Measurements from ENCODE around the gene CDK18.
A peak's percentile ranks its signal among the peaks of the same experiment; 100 is the strongest.

CDK18 gene

GRCh38 chr1:205545001-205545919, 40.8 kb downstream of the CDK18 start:
- Histone ChIP-seq H3K9me3 (ENCODE audit: control insufficient read depth, insufficient read depth, low read depth, low read length) (peaks cover 8% of the 10 kb centered on the region), H3K27ac (ENCODE audit: low read depth, low read length) (no peak overlapping the region), H3K9ac (ENCODE audit: low read length) (no peak overlapping the region), H3K4me3 (ENCODE audit: low read depth, low read length) (no peak overlapping the region), H3K4me1 (ENCODE audit: control insufficient read depth, insufficient read depth, low read length) (peaks cover 9% of the 10 kb centered on the region), H3K27me3 (ENCODE audit: control insufficient read depth, insufficient read depth, low read length) (peaks cover 17% of the 10 kb centered on the region), H3K36me3 (ENCODE audit: control insufficient read depth, insufficient read depth, low read length) (no peaks in the 10 kb centered on the region)

- peaks cover 8% of the 10 kb centered on the region for H3K9me3 ChIP-seq (ENCODE audit: control insufficient read depth, insufficient read depth, low read depth, low read length)
- no peaks in the 10 kb centered on the region for H3K36me3 ChIP-seq (ENCODE audit: control insufficient read depth, insufficient read depth, low read length)
- peaks cover 9% of the 10 kb centered on the region for H3K4me1 ChIP-seq (ENCODE audit: control insufficient read depth, insufficient read depth, low read length)
- H3K27me3 ChIP-seq (ENCODE audit: control insufficient read depth, insufficient read depth, low read length), result peaks cover 15% of the 10 kb centered on the region
- no peak overlapping the region for H3K4me3 ChIP-seq (ENCODE audit: low read depth, low read length)
- H3K9ac ChIP-seq (ENCODE audit: low read length), result no peak overlapping the region
- no peak overlapping the region for H3K27ac ChIP-seq (ENCODE audit: low read depth, low read length)
These were observed 41.5 kb downstream of the CDK18 start for GRCh38 chr1:205545991-205546390.

- Histone ChIP-seq H3K9me3 (ENCODE audit: control insufficient read depth, insufficient read depth, low read depth, low read length) (peaks cover 2% of the 10 kb centered on the region), H3K9ac (ENCODE audit: low read length) (no peak overlapping the region), H3K4me1 (ENCODE audit: control insufficient read depth, insufficient read depth, low read length) (peaks cover 9% of the 10 kb centered on the region), H3K27ac (ENCODE audit: low read depth, low read length) (no peak overlapping the region), H3K4me3 (ENCODE audit: low read depth, low read length) (no peak overlapping the region), H3K36me3 (ENCODE audit: control insufficient read depth, insufficient read depth, low read length) (no peaks in the 10 kb centered on the region), H3K27me3 (ENCODE audit: control insufficient read depth, insufficient read depth, low read length) (peaks cover 10% of the 10 kb centered on the region)
These were observed 42.1 kb downstream of the CDK18 start for GRCh38 chr1:205546541-205546940.

GRCh38 chr1:205547936-205548827, 43.7 kb downstream of the CDK18 start:
- no peak overlapping the region for H3K4me3 ChIP-seq (ENCODE audit: low read depth, low read length)
- no peaks in the 10 kb centered on the region for H3K9me3 ChIP-seq (ENCODE audit: control insufficient read depth, insufficient read depth, low read depth, low read length)
- H3K36me3 ChIP-seq (ENCODE audit: control insufficient read depth, insufficient read depth, low read length), result no peaks in the 10 kb centered on the region
- H3K4me1 ChIP-seq (ENCODE audit: control insufficient read depth, insufficient read depth, low read length), result peaks cover 7% of the 10 kb centered on the region
- no peaks in the 10 kb centered on the region for H3K27me3 ChIP-seq (ENCODE audit: control insufficient read depth, insufficient read depth, low read length)
- H3K27ac ChIP-seq (ENCODE audit: low read depth, low read length), result no peak overlapping the region
- no peak overlapping the region for H3K9ac ChIP-seq (ENCODE audit: low read length)

DNA sequence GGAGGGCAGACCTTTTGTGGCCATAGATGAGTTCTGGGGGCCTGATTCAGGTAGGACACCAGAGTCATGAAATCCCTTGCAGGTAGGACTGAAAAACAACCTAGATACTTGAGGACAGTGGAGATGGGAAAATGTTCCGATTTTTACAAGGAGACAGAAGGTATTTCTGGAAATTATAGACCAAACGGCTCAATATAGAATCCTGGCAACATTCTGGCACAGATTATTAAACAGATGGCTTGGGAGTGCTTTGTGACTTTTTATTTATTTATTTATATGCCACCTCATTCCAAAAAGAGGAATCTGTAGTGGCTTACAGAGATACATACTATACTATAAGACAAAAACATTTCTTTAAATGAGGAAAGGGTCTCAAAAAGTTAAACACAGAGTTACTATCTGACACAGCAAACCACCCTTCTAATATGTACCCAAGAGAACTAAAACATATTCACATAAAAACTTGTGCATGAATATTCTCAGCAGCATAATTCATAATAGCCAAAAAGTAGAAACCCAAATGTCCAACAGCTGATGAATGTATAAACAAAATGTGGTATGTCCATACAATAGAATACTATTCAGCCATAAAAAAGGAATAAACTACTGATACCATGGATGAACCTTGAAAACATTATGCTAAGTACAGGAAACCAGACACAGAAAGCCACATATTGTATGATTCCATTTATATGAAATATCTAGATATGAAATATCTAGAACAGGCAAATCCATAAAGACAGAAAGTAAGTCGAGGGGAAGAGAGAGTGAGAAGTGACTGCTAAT, 49.8 kb downstream of the CDK18 start:
- Histone ChIP-seq H3K36me3 (ENCODE audit: control insufficient read depth, insufficient read depth, low read length) (no peaks in the 10 kb centered on the region), H3K27me3 (ENCODE audit: control insufficient read depth, insufficient read depth, low read length) (peaks cover 6% of the 10 kb centered on the region; the same call in 1 of the 2 replicates), H3K27ac (ENCODE audit: low read depth, low read length) (no peak overlapping the region), H3K9ac (ENCODE audit: low read length) (no peak overlapping the region), H3K4me3 (ENCODE audit: low read depth, low read length) (no peak overlapping the region), H3K4me1 (ENCODE audit: control insufficient read depth, insufficient read depth, low read length) (no peaks in the 10 kb centered on the region), H3K9me3 (ENCODE audit: control insufficient read depth, insufficient read depth, low read depth, low read length) (peaks cover 9% of the 10 kb centered on the region; the same call in 1 of the 2 replicates)

DNA sequence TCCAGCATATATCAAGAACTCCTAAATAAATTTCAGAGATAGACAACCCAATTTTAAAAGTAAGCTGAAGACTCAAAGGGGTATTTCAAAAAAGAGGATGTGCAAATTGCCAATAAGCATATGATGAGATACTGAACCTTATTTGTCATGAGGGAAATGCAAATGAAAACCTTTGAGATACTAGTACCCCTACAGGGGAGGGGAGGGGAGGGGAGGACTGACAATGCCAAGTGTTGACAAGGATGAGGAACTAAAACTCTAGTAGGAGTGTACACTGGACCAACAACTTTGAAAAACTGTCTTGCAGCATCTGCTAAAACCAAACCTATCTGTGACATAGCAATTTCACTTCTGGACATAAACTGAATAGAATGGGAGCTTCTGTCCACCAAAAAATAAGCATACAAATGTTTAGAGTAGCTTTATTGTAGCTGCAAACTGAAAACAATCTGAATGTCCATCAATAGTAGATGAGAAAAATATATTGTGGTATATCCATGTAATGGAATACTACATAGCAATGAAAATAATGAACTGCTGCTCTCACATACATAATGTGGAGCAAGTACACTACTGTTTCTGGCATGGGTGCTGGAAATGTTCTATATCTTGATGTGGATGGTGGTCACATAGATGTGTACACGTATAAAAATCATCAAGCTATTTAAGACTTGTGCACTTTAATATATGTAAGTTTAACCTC, 57.2 kb downstream of the CDK18 start:
- H3K27me3 ChIP-seq (ENCODE audit: control insufficient read depth, insufficient read depth, low read length), result peaks cover 17% of the 10 kb centered on the region
- H3K27ac ChIP-seq (ENCODE audit: low read depth, low read length), result no peak overlapping the region
- H3K9me3 ChIP-seq (ENCODE audit: control insufficient read depth, insufficient read depth, low read depth, low read length), result peaks cover 23% of the 10 kb centered on the region
- no peaks in the 10 kb centered on the region for H3K36me3 ChIP-seq (ENCODE audit: control insufficient read depth, insufficient read depth, low read length)
- no peak overlapping the region for H3K4me3 ChIP-seq (ENCODE audit: low read depth, low read length)
- H3K9ac ChIP-seq (ENCODE audit: low read length), result no peak overlapping the region
- H3K4me1 ChIP-seq (ENCODE audit: control insufficient read depth, insufficient read depth, low read length), result peaks cover 4% of the 10 kb centered on the region; the same call in 1 of the 2 replicates

DNA sequence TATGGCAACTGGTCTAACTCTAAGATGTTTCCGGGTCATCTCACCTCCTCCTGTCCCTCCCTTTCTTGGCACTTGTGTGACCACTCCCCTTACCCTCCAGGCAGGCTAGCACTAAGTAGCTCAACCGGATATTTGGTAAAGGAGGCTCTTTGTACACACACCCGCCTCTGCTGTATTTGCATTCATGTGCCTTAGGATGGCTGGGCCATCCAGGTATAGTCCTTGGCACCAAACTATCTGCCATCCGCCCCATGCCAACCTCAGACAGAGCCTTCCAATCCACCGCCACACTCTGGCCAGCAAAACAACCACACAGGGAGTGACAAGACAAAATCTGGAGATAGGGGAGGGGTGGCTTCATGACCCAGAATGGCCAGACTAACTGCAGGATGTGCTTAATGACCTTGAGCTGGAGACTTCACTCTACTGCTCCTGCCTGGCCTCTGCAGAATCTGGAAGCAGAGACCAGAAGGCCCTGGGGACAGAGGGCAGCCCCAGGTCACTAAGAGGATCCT, 59.5 kb downstream of the CDK18 start:
- Histone ChIP-seq H3K4me1 (ENCODE audit: control insufficient read depth, insufficient read depth, low read length) (peaks cover 6% of the 10 kb centered on the region; the same call in 1 of the 2 replicates), H3K36me3 (ENCODE audit: control insufficient read depth, insufficient read depth, low read length) (no peaks in the 10 kb centered on the region), H3K9ac (ENCODE audit: low read length) (no peak overlapping the region), H3K27ac (ENCODE audit: low read depth, low read length) (no peak overlapping the region), H3K9me3 (ENCODE audit: control insufficient read depth, insufficient read depth, low read depth, low read length) (peaks cover 23% of the 10 kb centered on the region), H3K4me3 (ENCODE audit: low read depth, low read length) (no peak overlapping the region), H3K27me3 (ENCODE audit: control insufficient read depth, insufficient read depth, low read length) (peaks cover 37% of the 10 kb centered on the region)

DNA sequence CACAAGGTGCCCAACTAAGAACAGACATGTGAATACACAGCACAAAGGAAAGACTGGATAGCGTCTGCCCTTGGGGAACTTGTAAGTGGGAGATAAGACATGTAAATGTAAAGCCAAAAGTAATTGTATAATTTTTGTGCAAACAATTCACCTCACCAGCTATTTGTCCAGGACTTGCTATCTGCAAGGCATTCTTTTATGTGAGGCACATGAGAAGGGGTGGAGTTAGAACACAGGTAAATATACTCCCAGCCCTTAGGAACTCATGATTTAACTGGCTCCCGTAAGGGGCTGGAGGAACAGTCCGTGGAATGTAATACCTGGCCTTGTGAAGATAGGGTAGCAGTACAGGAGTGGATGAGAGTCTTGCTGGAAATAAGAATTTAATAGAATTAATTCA, 61.3 kb downstream of the CDK18 start:
- Histone ChIP-seq H3K36me3 (ENCODE audit: control insufficient read depth, insufficient read depth, low read length) (no peaks in the 10 kb centered on the region), H3K4me3 (ENCODE audit: low read depth, low read length) (no peak overlapping the region), H3K27ac (ENCODE audit: low read depth, low read length) (no peak overlapping the region), H3K27me3 (ENCODE audit: control insufficient read depth, insufficient read depth, low read length) (peaks cover 56% of the 10 kb centered on the region), H3K9ac (ENCODE audit: low read length) (no peak overlapping the region), H3K4me1 (ENCODE audit: control insufficient read depth, insufficient read depth, low read length) (peaks cover 9% of the 10 kb centered on the region; the same call in 1 of the 2 replicates), H3K9me3 (ENCODE audit: control insufficient read depth, insufficient read depth, low read depth, low read length) (peaks cover 13% of the 10 kb centered on the region)

- H3K4me1 ChIP-seq (ENCODE audit: control insufficient read depth, insufficient read depth, low read length), result peaks cover 9% of the 10 kb centered on the region; the same call in 1 of the 2 replicates
- H3K27ac ChIP-seq (ENCODE audit: low read depth, low read length), result no peak overlapping the region
- no peak overlapping the region for H3K9ac ChIP-seq (ENCODE audit: low read length)
- no peaks in the 10 kb centered on the region for H3K36me3 ChIP-seq (ENCODE audit: control insufficient read depth, insufficient read depth, low read length)
- H3K4me3 ChIP-seq (ENCODE audit: low read depth, low read length), result no peak overlapping the region
- H3K27me3 ChIP-seq (ENCODE audit: control insufficient read depth, insufficient read depth, low read length), result peaks cover 74% of the 10 kb centered on the region
- H3K9me3 ChIP-seq (ENCODE audit: control insufficient read depth, insufficient read depth, low read depth, low read length), result no peaks in the 10 kb centered on the region
These were observed 63.2 kb downstream of the CDK18 start for GRCh38 chr1:205567716-205568115.

DNA sequence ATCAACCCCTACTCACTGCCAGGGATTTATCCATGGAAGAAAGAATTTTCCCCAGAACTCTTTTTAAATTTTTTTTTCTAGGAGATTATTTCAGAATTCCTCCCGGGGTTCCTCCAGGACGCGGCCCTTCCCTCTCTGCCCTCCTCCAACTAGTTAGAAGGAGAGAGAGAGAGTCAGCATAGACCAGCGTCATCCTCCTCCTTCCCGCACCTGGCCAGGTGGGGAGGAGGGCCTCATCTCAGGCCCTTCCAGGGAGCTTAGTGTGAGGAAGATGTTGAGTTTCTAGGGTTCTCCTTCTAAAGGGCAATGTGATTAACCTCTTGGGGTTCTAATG, 63.6 kb downstream of the CDK18 start:
- H3K9ac ChIP-seq (ENCODE audit: low read length), result no peak overlapping the region
- H3K27ac ChIP-seq (ENCODE audit: low read depth, low read length), result no peak overlapping the region
- H3K9me3 ChIP-seq (ENCODE audit: control insufficient read depth, insufficient read depth, low read depth, low read length), result no peaks in the 10 kb centered on the region
- peaks cover 76% of the 10 kb centered on the region for H3K27me3 ChIP-seq (ENCODE audit: control insufficient read depth, insufficient read depth, low read length)
- peak overlapping the region; percentile 41; the same call in 1 of the 2 replicates for H3K4me3 ChIP-seq (ENCODE audit: low read depth, low read length)
- H3K4me1 ChIP-seq (ENCODE audit: control insufficient read depth, insufficient read depth, low read length), result peaks cover 9% of the 10 kb centered on the region; the same call in 1 of the 2 replicates
- no peaks in the 10 kb centered on the region for H3K36me3 ChIP-seq (ENCODE audit: control insufficient read depth, insufficient read depth, low read length)

Data from HUES6 (cell line).